Camera-type eye (tissue), 1 donor: ENCODE results near the gene TFDP3. TPM values are rescaled to one million over a fixed set of nuclear protein-coding genes. Genes with fewer than 3 reads are reported as not detected.

Experiments
- total RNA-seq: library from RNA; depleted of rRNA; stranded (reverse); fragments of >200 nt; gene quantifications from one replicate; pipeline ENCODE4 v1.2.3, GENCODE V29; 2014

TFDP3 gene
- not detected for total RNA-seq

DNA sequence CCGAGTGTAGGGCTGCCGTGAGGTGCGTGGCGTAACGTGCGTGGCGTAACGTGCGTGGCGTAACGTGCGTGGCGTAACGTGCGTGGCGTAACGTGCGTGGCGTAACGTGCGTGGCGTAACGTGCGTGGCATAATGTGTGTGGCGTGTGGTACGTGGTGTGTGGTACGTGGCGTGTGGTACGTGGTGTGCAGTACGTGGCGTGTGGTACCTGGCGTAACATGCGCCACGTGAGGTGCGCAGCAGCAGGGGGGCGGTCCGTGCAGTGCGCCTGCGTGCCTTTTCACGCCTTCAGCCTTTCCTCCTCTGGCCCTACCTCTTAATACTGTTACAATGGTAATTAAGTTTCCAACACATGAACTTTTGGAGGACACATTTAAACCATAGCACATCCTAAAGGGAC, at the start of gene TFDP3:
TSS of gene TFDP3 (minus strand) at position 26 of the 400 bp plus-strand sequence. CDS start 95 bp downstream, outside the sequence.

Other genes with a start within 250 kb of the TFDP3 start
- gene USP26, start 121.2 kb downstream of the TFDP3 start, total RNA-seq = not detected
- gene GPC4, start 197.1 kb upstream of the TFDP3 start, total RNA-seq = 22.0 TPM